GM18868 (cell line): Measurements from ENCODE around the gene PLEKHJ1.
A peak's percentile ranks its signal among the peaks of the same experiment; 100 is the strongest.
"Not testable (repeated sequence)": the region's sequence is repeated elsewhere in the genome, so short reads cannot be mapped to it uniquely, and the experiment has no call there.

Source experiments
- ATAC-seq: cut with Tn5 transposase; IDR thresholded peaks from one replicate; pipeline ENCODE4 v1.9.1; 2021; ENCODE audit warnings: mild to moderate bottlenecking, moderate library complexity; ENCODE audit not compliant: unreplicated experiment

Gene PLEKHJ1, protein sequence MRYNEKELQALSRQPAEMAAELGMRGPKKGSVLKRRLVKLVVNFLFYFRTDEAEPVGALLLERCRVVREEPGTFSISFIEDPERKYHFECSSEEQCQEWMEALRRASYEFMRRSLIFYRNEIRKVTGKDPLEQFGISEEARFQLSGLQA

DNA sequence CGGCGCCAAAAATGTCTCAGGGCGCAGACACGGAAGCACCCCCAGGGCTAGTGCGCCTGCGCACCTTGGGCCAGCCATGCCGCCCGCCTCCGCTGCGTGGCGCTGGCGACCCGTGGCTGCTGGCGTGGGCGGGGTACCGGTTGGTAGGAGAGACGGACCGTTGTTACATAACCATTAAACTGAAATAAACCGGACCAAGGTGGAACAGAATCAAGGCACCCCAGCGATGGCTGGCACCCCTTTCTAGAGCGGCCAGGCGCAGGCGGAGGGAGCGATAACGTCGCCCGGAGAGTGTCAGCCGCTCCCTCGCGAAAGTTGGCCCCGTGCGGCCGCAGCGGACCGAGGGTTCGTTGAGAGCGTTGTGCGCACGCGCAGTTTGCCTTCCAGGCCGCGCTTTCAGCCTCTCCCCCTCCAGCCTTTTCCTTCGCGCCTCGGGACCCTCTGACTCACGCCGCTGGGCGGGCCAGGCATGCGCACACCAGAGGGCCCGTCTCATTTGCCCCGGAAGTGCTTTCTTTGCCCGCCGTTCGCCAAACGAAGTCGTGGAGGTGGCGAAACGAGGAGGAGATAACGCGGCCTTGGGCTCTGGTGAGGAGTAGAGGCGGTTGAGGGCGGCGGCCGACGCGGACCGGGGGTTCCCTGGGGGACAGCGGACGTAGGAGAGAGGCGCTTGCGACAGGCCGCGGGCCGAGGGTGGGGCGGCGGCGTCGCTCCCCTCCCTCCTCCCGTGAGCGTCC, at the start of gene PLEKHJ1, which contains the start of gene SF3A2:
PLEKHJ1 (minus strand) TSS at position 16 of the 737 bp plus-strand sequence. CDS start 81 bp downstream, outside the sequence.
SF3A2 (plus strand) TSS at position 511 of the 737 bp plus-strand sequence. CDS start 6,595 bp downstream, outside the sequence.
- peak; percentile 77 for ATAC-seq

DNA sequence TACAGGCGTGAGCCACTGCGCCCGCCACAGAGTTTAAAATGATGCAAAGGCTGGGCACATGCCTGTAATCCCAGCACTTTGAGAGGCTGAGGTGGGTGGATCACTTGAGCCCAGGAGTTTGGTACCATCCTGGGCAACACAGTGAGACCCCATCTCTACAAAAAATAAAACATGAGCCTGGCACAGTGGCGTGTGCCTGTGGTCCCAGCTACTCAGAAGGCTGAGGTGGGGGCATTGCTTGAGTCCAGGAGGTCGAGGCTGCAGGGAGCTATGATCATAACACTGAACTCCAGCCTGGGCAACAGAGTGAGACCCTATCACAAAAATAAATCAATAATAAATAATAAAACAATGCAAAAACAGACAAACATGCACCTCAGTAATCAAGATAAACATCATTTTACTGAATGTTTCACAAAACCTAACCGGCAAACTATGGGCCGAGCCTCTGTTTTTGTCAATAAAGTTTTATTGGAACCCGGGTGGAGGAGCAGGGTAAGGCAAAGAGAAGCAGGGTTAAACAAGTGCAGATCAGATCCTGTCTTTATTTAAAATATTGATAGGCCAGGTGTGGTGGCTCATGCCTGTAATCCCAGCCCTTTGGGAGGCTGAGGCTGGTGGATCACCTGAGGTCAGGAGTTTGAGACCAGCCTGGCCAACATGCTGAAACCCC, 47.8 kb upstream of the PLEKHJ1 start:
- no peak for ATAC-seq

DNA sequence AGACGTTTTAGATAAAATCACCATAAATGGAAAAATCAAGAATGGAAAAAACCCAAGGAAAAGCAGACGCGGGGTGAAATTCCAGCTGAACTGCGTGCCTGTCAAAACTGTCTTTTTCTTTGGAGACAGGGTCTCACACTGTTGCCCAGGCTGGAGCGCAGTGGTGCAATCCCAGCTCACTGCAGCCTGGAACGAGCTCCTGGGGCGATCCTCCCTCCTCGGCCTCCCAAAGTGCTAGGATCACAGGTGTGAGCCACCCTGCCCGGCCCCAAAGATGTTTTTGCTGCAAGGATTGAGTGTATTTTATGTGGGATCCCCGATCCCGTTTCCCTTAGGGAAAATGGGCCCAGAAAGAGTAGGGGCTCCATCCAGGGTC, 46.7 kb upstream of the PLEKHJ1 start:
- ATAC-seq, result no peak

DNA sequence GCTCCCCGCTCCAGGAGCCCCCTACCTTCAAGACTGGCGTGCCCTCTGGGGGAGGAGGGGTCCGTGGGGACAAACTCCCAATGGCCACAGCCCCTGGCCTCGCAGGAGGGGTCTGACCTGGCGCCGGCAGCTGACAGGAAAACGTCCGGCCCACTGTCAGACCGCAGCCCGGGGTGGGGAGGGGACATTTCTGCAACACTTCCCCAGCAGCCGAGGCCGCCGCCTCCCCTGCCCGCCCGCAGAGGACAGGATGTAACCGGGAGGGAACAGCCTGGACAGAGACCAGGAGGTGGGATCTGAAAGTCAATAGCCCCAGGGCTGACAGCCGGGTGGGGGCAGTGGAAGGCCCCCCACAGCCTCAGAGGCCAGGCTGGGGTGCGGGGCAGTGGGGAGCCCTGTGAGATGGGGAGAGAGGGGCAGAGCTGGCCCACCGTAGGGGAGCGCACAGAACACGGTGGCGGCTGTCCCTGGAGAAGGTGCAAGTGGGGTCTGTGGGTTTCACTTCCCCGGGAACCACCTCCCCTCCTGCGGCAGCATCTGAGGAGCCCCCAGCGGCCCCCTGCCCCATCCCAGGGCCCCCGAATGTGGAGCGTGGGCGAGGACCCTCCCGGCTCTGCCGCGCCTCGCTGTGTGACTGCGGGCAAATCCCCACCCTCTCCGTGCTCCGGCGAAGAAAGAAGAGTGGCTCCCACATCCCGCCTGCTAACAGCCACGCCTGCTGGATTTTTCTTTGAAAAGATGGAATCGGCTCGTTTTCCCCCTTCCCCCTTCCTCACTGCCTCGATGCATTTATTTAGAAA, 46.1 kb upstream of the PLEKHJ1 start, which contains the start of gene PEAK3:
PEAK3 (minus strand) TSS at position 114 of the 800 bp plus-strand sequence. CDS start 1,244 bp downstream, outside the sequence.
- ATAC-seq, result no peak

DNA sequence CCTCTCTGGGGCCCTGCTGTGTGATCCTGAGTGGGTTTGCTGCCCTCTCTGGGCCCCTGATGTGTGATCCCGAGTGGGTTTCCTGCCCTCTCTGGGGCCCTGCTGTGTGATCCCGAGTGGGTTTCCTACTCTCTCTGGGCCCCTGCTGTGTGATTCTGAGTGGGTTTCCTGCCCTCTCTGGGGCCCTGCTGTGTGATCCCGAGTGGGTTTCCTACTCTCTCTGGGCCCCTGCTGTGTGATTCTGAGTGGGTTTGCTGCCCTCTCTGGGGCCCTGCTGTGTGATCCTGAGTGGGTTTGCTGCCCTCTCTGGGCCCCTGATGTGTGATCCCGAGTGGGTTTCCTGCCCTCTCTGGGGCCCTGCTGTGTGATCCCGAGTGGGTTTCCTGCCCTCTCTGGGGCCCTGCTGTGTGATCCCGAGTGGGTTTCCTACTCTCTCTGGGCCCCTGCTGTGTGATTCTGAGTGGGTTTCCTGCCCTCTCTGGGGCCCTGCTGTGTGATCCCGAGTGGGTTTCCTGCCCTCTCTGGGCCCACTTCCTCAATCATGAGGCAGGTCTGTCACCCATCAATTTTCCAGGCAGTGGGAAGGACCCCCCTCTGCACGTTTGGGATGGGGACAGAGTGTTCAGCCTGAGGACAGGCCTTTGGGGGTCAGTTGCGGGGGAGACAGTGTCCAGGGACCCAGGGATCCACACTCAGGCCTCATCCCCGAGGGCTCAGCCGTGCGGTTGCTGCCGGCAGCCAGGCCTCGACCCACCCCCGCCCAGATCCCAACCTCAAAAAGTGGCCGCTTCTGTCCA, 45.3 kb upstream of the PLEKHJ1 start:
- not testable (repeated sequence) for ATAC-seq

DNA sequence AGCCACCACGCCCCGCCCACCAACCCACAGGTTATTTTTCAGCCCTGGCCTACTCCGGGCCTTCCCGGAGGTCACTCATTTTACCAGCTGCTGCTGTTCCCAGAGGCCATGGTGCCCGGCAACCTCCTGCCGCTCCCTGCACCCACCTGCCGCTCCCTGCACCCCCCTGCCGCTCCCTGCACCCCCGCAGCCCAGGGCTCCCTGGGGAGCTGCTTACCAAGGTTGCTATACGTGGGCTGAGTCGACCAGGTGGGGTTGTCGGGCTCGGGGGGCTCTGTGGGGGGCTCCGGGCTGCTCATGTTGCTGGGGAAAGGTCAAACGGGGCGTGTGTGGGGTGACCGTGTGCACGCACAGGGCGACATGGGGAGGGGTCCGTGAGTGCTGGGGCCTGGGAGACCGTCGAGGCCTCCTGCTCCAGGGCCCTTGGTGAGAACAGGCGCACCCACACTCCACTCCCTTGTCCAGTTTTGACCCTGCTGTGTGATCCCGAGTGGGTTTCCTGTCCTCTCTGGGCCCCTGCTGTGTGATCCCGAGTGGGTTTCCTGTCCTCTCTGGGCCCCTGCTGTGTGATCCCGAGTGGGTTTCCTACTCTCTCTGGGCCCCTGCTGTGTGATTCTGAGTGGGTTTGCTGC, 44.6 kb upstream of the PLEKHJ1 start:
- no peak for ATAC-seq

DNA sequence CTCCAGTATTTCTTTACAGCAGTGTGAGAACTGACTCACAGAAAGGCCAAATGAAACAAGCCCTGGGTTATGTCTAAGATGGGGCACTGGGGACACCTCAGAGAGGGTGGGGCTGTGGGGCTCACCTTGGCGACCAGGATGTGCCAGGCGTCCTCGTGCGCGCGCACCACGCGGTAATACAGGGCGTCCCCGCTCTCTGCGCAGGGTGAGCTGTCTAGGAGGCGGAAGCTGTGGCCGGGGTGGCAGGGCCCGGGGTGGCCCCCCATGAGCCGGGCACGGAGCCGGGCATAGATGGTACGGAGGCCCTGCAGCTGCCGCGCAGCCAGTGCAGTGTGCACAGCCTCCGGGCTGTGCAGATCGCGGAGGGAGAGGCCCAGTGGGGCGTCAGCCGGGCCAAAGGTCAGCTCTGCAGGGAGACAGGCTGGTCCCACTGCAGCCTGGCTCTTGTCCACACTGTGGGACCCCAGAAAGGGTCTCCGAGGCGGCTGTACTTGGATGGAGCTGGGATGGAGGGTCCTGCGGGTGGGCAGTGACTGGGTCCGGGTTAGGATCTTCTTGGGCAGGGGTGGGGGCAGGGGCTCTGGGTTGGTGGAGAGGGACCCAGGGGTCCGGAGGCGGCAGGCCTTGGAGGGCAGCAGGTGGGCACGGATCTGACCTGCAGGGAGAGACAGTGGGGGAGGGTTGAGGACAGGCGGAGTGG, 42.5 kb upstream of the PLEKHJ1 start:
- ATAC-seq, result no peak

DNA sequence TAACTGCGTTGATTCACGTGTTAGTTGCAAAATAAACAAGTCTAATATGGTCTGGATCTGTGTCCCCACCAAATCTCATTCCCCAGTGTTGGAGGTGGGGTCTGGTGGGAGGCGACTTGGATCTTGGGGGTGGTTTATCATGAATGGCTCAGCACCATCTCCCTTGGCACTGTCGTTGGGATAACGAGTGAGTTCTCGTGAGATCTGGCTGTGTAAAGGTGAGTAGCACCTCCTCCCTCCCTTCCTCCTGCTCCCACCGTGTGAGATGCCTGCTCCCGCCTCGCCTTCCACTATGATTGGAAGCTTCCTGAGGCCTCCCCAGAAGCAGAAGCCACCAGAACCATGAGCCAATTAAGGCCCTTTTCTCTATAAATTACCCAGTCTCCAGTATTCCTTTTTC, 41.0 kb upstream of the PLEKHJ1 start:
- no peak for ATAC-seq

DNA sequence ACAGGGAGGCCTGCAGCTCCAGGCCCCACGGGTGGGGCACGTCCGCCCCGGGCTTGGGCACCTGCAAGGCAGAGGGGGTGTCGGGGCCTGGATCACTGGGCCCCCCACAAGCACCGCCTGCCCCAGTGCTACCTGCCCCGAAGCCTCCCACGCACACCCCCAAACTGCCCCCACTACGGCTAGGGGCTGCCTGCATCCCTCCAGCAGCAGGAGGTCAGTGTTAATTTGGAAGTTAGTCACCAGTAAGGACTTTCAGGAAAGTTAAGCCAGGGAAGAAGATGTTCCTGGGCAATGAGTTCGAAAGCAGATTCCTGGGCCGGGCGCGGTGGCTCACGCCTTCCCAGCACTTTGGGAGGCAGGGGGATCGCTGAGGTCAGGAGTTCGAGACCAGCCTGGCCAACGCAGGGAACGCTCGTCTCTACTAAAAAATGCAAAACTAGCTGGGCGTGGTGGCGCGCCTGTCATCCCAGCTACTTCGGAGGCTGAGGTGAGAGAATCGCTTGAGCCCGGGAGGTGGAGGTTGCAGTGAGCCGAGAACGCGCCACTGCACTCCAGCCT, 40.4 kb upstream of the PLEKHJ1 start:
- ATAC-seq, result no peak

DNA sequence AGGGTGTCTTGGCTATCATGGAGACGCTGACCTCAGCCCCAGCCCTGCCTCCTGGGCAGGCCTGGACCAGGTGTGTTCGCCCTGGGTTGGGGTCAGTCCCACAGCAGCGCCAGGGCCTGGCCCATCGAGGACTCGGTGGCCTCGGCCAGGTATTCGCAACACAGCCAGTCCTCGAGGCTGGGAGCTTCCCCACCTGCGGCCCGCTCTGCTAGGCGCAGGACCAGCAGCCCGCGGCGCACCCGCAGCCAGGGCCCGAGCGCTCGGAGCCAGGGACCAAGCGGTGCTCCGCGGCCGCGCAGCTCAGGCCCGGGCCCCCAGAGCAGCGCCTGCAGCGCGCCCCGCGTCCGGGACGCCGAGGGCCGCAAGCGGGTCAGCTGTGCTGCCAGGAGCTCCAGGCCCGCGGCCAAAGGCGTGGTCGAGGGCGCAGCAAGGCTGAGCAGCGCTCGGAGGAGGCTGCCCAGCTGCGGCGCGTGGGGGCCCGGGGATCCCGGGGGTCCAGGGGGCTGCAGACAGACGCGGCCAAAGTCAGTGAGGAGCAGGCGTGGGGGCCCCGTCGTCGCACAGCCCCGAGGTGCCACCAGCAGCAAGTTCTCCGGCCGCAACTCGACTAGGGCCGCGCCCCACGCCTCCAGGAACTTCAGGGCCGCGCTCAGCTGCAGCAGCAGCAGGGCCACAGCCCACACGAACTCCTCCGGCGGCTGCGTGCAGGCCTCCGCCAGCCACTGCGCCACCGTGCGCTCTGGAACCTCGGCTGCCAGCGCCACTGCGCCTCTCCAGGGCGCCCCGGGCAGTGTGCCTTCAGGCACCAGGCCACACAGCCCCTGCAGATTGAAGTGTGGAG, 39.7 kb upstream of the PLEKHJ1 start:
- no peak for ATAC-seq

DNA sequence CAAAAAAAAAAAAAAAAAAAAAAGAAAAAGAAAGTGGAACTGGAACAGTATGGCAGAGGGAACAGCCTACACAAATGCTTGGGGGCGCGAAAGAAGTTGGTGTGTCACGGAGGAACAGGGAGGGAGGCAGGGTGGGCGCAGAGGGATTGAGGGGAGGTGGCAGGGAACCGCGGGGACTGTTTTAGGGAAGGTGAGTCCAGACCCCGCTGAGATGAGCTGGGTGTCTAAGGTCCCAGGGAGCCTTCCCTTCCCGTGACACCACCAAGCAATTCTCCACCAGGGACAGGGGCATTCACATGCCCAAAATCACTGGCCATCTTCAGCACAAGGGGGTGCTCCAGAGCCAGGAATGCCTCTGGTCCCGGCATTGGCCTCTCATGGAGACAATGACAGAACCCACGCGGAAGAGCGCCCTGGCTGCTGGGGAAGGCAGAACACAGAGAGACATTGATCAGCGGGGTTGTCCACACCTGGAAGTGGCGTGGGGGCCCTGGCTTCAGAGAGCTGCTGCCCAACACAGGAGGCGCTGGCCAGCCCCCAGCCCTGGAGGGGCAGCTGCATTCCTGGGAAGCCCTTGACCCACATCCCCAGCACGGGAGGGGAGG, 38.9 kb upstream of the PLEKHJ1 start:
- ATAC-seq, result no peak

DNA sequence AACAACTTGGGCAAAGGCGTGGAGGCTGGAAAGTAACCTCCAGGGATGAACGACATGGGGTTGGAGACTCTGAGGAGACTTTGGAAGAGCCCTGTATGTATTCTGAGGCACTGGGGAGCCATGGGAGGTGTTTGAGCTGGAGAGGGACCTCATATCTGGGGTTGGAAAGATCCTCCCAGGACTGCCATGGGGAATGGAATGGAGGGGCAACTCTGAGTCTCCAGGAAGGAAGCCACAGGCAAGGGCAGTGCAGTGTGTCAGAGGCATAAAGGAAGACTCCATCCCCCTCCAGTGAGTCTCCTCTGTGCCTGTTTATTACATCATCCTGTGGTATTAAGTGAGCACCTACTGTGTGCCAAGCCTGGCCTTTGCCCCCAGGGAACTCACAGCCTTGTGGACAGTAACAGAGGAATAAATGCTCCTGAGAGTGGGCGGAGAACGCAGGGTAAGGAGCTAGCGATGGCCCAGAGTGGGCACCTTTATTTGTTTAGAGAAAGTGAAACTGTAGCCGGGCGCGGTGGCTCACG, 38.1 kb upstream of the PLEKHJ1 start:
- no peak for ATAC-seq

DNA sequence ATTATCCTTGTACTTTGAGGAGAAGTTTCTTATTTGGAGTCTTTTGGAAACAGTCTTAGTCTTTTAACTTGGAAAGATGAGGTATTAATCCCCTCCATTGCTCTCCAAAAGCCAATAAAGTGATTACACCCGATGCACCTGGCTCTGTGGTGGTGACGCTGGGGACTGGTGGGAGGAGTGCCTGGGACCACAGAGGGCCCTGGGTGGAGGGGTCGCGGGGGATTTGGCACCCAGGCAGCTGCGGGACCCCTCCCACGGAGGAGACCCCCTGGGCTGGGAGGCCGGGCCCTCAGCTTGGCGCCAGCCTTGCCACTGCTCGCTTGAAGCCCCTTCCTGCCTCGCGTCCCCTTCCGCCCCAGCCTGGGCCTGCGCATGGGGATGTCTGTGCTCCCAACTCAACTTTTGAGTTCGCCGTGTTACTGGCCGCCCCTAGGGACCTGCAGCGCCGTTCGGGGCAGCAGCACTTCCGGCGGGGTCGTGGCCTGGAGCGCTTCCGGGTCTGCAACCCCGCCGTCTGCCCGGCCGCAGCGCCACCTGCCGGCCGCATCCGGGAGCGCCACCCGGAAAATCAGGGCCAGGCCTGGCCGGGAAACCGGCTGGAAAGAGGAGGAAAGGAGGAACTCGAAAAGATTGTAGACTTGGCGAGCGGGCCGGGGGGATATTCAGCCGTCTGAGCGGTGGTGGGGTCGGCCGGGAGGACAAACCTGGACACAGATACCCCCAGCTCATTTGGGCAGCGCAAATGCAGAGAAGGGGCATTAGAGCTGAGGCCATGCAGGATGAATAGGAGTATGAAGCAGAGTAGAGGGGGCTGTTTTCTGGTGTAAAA, 37.4 kb upstream of the PLEKHJ1 start:
- no peak for ATAC-seq

DNA sequence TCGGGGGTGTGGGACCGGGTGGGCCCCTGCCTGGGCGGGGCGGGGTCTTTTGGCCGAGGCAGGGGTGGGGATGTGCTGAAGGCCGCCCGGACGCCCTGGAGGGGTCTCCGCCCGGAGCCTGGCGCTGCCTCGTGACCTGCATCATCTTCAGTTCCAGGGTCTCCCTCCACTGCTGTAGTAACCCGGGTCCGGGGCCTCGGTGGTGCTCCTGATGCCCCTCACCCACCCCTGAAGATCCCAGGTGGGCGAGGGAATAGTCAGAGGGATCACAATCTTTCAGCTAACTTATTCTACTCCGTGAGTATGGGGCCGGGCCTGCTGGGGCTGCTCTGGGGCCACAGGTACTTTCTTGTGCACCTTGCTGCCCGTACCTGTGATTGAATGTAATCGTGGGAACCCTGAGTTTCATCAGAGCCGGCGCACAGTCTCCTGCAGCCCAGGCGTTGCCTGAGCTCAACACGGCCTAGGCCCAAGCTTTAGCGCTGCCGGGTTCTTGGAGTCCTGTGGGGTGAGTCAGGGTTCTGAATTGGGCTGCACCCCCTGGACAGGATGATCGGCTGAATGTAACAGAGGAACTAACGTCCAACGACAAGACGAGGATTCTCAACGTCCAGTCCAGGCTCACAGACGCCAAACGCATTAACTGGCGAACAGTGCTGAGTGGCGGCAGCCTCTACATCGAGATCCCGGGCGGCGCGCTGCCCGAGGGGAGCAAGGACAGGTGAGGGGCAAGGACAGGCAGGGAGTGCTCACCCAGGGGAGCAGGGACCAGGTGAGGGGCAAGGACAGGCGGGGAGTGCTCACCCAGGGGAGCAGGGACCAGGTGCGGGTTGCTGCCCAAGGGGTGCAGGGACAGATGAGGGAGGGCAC, 35.3 kb upstream of the PLEKHJ1 start:
- ATAC-seq, result no peak

DNA sequence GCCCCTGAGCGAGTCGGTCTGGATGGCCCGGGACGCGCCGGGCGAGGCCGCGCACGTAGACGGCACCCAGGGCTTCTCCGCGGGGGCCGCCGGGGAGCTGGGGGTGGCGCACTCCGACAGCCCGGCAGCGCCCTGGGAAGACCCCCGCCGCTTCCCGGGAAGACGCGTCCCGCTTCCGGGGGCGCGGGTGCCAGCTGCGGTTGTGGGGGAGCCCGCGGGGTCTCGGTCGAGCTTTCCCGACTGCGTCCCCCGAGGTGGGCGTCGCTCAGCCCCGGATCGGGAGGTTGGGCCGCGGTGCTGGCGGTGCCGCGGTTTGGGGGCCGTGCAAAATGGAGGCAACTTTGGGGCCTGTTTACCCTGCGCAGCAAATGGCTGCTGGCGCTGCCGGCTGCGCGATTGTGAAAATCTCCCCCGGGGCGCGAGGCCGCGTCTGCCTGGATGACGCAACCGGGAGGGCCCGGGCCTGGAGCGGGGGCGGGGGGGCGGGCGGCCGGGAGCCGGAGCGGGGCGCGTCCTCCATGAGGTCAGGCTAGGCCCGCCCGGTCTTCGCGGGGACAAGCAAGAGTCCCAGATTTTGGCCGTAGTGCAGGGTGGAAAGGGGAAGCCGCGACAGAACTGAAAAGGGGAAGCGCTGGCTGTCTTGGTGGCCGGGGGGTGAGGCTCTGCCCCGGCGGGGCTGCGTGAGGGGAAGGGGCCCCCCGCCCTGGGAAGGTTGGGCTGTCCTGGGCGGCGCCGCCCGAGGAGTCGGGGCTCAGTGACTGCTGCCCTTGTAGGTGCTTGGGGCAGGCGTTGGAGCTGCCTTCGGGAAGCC, 34.5 kb upstream of the PLEKHJ1 start:
- no peak for ATAC-seq
